NOMO-1 treated with DMSO at 0.1 percent for 48 hours (cell line): Measurements from ENCODE around the gene MAGI1.

Experiments used
- DNase-seq: peaks from one replicate; lab custom pipeline; 2025; ENCODE audit not compliant: unreplicated experiment; lab: John Stamatoyannopoulos, UW

MAGI1 gene

DNA sequence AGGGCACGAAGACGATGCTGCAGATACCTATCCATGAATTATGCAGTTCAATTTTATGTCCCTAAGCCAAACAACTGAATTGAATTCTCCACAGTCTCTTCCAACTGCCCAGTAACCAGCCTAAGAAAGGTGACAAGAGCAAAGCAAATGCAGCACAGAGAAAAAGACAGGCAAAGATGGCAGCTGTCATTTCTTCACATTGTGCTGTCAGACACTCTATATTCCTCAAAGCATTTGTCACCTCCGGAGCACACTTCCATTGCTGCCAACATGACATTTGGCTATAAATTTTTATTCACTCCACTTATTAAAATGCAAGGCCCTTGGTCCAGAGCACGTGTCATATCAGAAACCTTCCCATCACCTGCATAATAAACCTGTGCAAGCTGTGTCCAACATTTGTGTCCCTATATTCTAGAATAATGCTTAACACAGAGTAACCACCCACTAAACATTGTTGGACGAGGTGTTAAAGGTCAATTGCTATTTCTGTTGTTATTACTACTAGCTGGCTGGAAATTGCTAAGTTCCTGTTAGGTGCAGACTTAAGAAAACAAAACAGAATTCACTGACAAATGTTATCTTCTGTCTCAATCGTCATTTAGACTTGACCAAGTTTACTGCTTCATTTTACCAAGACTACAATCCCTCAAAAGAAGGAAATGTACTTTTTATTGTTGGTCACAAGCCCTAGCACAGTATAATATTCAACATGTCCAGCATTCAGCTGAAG, 89.7 kb downstream of the MAGI1 start:
- DNase-seq: no peak

DNA sequence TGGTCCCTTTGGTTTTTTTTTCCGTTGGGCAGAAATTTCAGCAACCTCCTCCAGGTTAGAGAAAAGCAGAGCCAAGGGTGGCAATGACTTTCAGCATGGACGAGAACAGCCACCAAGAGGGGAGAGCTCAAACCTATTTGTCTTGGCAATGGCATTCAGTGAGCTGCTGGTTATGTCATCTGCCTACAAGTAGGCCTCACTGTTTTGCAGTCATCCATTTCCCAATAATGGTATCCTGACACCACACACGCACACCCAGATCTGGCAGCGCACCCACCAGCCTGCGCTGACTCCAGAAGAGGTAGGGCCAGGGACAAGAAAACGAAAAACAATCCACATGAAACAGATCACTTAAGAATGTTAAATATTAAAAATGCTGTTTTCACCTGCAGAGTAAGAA, 92.3 kb downstream of the MAGI1 start:
- DNase-seq: no peak

DNA sequence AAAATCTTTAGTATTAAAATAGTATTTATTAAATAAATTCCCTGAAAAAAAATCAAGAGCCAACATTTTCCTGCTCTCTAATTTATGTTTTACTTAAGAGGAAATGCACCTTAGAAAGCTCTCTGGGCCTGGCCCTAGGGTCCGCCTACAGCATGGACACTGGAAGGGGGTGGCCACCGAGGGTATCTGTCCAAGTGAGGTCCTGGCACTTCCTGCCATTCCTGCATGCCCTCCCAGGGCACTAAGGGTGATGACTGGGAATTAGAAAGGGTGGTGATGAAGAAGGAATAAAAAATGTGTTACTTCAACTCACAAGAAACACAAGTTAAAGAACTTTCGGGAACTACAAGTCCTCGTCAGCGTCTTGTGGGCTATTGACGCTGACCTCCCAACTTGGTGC, 92.8 kb downstream of the MAGI1 start:
- DNase-seq: no peak

DNA sequence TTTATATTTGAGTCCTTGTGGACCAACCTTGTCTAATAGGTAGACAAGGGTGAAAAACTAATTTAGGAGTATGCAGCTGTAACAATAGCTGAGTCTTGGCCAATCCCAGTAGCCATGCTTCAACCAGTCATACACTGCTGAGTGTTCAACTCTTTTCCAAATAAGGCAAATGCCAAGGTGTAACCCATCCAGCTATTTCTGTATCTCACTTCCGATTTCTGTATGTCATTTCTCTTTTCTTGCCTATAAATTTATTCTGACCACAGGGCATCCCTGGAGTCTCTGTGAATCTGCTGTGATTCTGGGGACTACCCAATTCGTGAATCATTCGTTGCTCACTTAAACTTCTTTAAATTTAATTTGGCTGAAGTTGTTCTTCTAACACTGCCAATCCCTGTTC, 93.2 kb downstream of the MAGI1 start:
- DNase-seq: peak; percentile 40

DNA sequence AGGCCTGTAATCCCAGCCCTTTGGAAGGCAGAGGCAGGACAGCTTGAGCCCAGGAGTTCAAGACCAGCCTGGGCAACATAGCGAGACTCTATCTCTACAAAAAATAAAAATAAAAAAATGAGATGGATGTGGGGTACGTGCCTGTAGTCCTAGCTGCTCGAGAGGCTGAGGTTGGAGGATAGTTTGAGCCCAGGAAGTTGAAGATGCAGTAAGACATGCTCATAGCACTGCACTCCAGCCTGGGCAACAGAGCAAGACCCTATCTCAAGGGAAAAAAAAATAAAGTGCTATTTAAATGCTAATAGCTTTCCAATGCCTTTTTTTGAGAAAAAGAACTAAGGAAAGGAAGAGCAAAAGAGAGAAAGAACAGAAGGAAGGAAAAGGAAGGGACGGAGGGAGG, 94.5 kb downstream of the MAGI1 start:
- no peak for DNase-seq

DNA sequence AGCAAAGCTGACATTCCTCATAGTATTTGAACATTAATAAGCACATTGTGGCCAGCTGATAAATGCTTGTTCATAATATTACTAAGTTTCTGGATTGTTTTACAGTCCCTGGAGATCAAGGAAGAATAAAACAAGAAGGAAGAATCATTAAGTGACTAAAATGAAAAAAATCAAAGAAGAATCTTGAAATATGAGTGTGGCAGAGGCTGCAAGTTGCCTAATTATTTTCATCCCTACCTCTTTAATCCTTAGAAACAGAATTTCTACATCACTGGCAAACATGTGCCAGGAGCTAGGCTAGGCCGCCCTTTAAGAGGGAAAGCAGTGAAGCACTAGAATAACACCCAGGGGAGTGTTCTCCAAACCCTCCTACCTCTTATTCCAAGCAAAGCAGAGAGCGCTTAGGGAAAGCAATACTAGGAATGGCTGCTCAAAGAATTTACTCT, 98.9 kb downstream of the MAGI1 start:
- no peak for DNase-seq

DNA sequence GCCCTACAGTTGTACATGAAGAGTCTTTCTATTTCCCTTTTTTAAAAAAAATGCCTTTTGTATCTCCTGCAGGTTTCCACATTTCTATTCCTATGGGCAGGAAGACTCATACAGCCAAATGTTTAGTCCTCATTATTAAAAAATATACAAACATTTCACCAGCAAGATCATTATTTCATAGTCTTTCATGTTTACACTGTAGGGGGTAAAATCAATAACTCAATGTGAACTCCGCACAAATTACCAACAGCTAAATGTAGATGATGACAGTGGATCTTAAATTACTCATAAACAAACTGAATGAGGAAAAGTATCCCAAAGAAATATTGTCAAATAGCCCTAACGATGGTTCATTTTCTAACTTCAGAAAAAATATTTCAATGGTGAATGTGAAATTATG, 99.5 kb downstream of the MAGI1 start:
- DNase-seq: no peak

DNA sequence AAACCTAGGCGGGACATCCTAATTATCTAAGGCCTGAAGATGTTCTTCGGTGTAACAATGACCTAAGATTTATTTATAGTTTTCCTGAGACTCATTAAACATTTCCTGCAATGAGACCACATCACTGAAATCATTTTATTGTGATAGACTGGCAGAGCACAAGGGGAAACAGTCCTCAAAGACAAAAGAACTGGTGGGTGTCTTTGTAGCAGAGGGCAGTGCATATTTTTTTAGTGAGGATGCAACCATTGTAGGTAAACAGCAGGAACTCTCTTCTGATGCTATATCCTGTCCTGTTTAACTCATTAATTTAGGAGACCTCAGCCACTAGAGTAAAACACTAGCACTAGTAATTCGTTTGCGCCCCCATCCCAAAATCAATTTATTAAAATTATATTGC, 100.0 kb downstream of the MAGI1 start:
- DNase-seq: no peak

DNA sequence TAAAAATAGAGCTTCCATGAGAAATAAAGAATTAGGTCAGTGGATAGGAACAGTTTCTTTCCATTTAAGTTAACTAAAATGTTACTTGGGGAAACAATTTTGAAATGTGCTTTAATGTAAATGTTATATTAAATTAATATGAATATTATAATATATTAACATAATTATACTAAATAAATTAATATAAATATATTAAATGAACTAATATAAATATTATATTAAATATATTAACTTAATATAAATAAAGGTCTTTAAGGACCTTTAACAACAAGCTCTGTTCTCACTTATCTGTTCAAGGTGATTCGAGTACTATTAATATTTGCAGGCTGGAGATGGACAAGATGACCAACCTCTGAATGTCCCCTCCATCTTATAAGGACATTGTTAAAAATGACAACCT, 100.6 kb downstream of the MAGI1 start:
- DNase-seq: no peak

DNA sequence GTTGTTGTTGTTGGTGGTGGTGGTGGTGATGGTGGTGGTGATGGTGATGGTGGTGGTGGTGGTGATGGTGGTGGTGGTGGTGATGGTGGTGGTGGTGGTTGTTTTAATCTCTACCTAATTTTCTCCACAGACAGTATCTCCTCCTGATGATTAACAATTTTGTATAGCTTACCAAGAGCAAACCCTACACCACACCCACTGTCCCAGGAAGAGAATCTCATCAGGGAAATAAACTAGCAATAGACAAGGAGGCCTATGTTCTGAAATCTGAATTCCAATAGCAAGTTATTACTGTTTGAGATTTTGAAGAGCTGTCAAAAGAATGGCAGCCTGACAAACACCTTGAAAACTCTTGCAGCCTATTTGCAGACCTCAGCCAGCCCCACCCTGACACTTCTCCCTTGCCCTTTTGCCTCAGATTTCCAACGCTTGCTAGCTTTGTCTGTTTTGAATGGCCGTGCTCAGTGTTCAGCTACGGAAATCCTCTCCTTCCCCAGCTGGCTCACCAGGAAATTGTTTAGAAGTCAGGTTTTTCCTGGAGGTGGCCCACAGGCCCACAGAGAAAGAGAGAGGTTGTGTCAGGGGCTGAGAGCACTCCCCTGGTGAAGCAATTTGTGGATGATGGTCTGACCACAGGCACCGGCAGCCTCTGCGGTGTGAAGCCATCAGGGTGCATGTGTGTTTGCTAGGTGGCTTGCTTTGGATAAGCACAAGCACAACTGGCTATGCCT, 101.6 kb downstream of the MAGI1 start:
- peak; percentile 59 for DNase-seq

DNA sequence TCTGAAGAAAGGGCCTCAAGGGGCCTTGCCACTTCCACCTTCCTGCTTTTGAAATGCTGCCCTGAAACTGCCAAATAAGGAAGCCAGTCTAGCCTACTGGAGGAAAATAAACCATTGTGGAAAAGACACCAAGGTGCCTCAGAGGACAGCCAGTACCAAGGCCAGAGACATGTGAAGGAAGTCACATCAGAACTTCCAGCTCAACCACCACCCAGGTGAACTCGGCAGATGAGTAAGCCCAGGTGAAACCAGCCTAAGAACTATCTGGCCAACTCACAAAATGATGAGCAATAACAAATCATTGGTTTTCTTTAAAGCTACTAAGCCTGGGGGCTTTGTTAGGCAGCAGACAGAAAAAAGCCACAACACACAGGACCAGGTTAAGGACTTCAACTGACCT, 103.0 kb downstream of the MAGI1 start:
- DNase-seq: peak; percentile 20

DNA sequence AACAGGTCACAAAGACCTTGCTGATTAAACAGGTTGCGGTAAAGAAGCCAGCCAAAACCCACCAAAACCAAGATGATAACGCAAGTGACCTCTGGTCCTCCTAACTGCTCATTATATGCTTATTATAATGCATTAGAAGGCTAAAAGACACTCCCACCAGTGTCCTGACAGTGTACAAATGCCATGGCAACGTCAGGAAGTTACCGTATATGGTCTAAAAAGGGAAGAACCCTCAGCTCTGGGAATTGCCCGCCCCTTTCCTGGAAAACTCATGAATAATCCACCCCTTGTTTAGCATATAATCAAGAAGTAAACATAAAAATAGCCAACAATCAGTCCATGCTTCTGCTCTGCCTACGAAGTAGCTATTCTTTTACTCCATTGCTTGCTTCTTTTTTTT, 108.1 kb downstream of the MAGI1 start:
- DNase-seq: no peak

DNA sequence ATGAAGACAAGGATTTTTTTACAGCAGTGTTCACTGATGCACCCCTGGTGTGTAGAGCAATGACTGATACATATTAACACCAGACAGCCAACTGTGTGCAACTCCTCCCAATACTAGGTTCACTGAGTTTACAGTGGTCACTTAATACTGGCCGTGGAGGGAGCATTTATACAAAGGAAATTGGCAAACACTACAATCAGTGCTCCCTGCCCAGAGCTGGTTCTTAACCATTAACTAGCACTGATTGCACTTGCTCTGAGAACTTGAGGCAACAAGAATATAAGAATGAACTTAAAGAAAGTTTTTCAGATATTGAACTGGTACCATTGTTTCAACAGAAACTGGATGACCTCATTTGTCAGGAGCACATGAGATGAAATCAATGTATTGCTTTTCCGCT, 110.6 kb downstream of the MAGI1 start:
- DNase-seq: no peak

DNA sequence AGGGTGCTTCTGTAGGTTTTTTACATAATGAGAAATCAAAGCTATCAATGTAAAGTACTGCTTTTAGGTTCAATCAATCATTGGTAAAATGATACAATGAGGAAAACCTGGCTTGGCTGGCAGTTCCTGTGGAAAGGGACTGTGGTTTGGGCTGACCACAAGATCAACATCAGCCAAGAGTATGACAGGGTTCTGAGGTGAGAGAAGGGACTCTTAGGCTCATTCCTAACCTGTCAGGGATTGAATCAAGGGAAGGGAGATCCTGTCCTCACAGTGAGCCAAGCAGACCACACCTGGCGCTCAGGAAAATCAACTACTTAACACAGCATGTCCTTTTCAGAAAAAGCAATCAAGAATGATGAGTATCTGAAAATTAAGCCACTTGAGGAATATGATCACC, 111.1 kb downstream of the MAGI1 start:
- DNase-seq: no peak

DNA sequence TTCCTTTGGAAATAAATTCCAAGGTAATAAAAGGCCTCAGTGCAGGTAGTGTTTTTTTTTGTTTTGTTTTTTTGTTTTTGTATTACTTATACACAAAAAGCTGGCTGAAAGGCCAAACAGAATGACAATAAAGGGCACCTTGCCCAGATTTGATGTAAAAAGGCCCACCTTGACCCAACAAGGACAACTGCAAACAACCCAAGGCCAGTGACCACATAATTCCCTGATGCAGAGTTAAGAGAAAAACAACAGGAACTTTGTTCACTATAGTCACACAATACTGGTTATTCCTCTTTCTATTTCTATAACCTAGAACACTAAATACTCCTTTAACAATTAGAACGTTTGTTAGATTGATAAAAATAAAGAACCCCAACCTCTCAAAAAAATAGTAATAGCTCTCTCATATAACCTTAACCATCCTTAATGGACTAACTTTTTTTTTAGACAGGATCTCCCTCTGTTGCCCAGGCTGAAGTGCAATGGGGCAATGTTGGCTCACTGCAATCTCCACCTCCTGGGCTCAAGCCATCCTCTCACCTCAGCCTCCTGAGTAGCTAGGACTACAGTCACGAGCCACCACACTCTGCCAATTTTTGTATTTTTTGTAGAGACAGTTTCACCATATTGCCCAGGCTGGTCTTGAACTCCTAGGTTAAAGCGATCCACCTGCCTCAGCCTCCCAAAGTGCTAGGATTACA, 113.3 kb downstream of the MAGI1 start:
- DNase-seq: no peak

DNA sequence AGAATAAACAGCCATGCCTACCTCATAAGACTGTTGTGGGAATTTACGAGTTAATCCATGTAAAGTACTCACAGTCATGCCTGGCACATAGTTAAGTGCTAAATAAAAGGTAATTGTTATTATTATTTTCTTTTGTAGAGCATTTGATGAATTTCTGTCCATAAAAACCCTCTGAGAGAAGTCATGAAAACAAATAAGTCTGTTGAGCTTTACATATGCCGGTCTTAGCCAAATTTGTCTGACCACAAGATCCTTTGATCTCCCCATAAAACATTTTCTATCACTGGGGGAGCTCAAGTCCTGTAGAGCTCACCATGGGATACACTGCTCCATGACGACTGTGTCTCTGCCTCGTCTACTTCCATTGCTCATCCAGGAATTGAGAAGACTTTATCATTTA, 114.0 kb downstream of the MAGI1 start:
- DNase-seq: no peak

DNA sequence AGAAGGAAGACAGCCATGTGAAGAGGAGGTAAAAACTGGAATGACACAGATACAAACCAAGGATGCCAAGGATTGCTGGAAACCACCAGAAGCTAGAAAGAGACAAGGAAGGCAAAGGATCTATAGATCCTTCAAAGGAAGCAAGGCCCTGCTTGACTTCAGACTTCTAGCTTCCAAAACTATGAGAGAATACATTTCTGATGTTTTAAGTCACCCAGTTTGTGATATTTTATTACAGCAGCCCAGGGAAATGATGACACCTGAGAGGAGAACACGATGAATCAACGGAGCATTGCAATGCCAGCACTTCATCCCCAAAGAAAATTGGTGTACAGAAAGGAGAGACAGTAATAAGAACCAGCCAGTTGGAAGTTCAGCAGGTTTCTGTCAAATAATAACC, 116.3 kb downstream of the MAGI1 start:
- no peak for DNase-seq

DNA sequence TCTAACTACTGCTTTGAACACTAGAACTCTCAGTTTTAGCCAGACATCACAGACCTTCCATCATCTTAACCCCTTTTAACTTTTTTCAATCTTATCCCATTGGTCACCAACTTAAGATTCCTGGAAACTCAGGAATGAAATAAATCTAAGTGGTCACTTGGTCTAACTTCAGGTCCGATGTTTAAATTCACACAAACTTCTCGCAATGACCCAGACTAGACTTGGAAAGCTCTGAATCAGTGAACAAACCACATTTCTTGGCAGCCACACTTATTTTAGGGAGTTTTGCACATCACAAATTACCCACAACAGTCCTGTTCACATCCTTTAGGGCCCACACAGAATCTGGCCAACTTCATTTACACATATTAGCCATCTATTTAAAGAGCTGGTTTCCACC, 118.9 kb downstream of the MAGI1 start:
- no peak for DNase-seq

DNA sequence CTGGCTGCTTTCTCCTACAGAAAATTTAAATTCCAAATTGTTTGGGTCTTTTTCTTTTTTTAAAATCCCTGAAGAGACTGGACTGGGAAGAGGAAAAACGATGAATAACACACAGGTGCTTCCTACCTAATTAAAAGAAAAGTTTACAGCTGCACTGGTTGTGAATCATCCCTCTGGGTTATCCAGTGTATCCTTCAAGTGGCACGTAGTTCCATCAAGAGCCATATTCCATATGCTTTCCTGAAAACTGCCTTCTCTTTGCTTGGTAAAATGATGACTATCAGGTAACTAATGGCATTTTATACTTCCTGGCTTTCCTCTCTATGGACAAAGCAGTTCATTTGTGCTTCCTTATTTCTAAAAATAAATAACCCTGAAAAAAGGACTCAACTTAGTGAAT, 123.2 kb downstream of the MAGI1 start:
- no peak for DNase-seq

DNA sequence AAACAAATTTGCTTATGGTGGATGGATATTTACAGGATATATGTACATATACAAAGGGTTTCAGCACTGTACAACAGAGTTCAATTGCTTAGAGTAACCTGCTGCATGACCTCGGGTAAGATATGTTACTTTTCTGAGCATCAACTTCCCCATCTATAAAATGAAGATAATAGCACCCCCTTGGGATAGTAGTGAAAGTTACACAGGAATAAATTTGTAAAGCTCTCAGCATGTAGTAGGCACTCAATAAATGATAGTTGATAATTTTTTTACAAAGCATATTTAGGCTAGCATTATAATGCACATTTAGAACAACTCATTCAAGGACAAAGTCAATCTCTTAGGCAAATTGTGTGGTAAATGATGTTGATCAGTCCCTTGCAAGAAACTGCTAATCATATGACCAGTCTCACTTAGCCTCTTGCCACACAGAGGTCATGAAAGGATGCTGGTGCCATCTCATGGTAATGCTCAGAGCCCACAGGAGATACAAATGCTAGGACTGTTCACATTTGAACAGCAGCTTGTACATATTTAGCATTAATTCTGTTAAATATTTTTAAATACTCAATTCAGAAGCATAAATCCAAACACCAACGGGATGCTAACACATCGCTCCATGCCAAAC, 123.9 kb downstream of the MAGI1 start:
- peak; percentile 20 for DNase-seq

DNA sequence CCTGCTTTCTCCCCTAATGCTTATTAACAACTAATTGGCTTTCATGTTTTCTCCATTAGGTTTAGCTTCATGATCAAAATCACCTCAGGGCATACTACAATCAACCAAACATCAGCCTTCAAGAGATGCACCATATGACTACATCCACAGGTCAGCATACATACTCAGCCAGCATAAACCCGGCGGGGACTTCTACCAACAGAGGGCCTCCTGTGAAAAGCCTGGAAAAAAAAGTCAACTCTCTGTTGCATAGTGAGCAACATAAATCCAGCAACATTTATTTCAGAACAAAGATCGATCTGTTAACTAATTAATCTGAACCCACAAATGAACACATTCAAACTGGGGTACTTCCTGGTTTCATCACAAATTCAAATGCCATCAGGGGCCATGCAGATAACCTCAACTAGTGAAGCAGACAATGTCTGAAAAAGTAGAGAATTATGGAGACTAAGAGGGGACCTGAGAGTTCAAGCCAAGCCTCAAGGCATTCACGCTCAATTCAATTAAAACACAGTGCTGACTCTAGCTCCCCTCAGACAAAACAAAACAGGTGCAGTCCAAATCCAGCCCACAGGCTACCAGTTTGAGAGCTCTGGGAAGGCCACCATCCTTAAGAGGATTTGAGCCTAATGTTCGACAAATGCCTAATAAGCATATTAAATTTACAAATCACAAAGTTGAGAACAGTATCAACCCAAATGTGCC, 124.5 kb downstream of the MAGI1 start:
- no peak for DNase-seq
